ENCODE measurements around the gene APLF.
"Not testable (repeated sequence)": the region's sequence is repeated elsewhere in the genome, so short reads cannot be mapped to it uniquely, and the experiment has no call there.

DNA sequence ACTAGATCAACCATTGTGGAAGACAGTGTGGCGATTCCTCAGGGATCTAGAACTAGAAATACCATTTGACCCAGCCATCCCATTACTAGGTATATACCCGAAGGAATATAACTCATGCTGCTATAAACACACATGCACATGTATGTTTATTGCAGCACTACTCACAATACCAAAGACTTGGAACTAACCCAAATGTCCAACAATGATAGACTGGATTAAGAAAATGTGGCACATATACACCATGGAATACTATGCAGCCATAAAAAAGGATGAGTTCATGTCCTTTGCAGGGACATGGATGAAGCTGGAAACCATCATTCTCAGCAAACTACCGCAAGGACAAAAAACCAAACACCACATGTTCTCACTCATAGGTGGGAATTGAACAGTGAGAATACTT lies 133.1 kb downstream of the APLF start:
- TF ChIP-seq, protein P1, sequence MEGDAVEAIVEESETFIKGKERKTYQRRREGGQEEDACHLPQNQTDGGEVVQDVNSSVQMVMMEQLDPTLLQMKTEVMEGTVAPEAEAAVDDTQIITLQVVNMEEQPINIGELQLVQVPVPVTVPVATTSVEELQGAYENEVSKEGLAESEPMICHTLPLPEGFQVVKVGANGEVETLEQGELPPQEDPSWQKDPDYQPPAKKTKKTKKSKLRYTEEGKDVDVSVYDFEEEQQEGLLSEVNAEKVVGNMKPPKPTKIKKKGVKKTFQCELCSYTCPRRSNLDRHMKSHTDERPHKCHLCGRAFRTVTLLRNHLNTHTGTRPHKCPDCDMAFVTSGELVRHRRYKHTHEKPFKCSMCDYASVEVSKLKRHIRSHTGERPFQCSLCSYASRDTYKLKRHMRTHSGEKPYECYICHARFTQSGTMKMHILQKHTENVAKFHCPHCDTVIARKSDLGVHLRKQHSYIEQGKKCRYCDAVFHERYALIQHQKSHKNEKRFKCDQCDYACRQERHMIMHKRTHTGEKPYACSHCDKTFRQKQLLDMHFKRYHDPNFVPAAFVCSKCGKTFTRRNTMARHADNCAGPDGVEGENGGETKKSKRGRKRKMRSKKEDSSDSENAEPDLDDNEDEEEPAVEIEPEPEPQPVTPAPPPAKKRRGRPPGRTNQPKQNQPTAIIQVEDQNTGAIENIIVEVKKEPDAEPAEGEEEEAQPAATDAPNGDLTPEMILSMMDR (conservative IDR thresholded peaks at IDR 0.05; ENCODE audit: low read depth, low read length): not testable (repeated sequence)
- TF ChIP-seq EZH2phosphoT487 (IDR thresholded peaks at IDR 0.05; ENCODE audit: borderline replicate concordance, low read length): not testable (repeated sequence)
